HG02798 (cell line): Measurements from ENCODE around the gene CREB3L2.
A peak's percentile ranks its signal among the peaks of the same experiment; 100 is the strongest.
"Not testable (repeated sequence)": the region's sequence is repeated elsewhere in the genome, so short reads cannot be mapped to it uniquely, and the experiment has no call there.

Source experiments
- ATAC-seq: cut with Tn5 transposase; IDR thresholded peaks from one replicate; pipeline ENCODE4 v1.9.1; 2021; ENCODE audit warnings: mild to moderate bottlenecking; ENCODE audit not compliant: unreplicated experiment, poor library complexity

Gene CREB3L2

DNA sequence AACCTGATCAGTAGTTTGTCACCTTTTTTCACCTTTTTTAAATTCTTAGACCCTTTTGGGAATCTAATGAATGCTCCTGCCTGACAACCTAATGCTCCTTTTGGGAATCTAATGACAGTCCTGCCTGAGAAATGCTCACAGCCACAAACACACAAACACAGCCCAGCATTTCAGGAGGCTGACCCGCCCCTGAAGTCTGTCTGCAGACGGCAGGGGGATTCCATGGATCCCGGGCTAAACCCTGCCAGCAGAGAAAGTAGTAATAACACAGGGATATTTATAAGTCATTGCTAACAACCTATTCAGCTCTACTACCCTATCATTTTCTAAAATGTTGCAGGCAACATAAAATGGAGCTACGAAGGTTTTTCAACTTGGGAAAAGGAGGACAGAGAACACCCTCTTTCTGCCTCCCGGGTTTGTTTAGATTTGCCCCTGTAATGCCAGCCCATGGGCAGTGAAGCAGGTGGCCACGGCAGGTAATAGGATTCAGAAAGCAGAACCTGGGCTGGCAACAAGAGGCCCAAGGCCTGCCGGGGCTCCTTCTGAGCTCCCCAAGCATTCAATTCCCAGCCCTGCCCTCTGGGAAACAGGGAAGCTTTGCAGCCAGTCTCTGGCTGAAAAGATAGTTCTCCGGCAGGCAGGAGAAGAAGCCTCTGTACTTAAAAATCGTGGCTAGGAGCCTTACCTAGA is 65.2 kb downstream of the CREB3L2 start:
- ATAC-seq = no peak

- no peak for ATAC-seq
These were observed 65.9 kb downstream of the CREB3L2 start for GRCh38 chr7:137935884-137936508.

GRCh38 chr7:137934941-137935883 is 66.7 kb downstream of the CREB3L2 start:
- peak; percentile 87 for ATAC-seq

DNA sequence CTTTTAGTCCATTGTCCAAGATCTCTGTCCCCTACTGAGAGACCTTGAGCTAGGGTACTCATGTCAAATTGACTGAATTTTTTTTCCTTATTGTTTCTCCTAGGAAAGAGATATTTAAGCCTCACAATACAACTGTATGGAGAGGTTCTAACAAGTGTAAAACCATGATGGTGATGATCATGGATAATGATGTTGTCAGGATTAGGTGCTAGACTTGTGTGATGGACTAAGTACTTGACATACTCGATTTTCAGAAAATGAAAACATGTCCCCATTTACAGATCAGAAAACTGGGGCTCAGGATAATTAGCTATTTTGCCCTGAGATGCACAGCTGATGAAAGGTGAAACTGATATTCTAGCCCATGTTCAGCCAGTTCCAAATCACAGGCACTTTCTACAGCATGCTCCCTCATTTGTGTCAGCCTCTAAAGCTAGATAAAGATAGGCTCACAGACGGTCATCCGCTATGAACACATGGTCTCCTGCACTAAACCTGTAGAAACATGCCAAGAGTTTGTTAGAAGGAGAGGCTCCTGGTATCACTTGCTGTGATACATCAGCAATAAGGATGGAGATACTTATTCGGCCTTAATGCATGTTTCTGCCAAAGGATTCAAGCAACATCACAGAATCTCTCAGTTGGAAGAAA is 67.6 kb downstream of the CREB3L2 start:
- no peak for ATAC-seq

- ATAC-seq = no peak
These were observed 68.4 kb downstream of the CREB3L2 start for GRCh38 chr7:137933270-137934017.

- ATAC-seq = no peak
These were observed 69.0 kb downstream of the CREB3L2 start for GRCh38 chr7:137932881-137933269.

DNA sequence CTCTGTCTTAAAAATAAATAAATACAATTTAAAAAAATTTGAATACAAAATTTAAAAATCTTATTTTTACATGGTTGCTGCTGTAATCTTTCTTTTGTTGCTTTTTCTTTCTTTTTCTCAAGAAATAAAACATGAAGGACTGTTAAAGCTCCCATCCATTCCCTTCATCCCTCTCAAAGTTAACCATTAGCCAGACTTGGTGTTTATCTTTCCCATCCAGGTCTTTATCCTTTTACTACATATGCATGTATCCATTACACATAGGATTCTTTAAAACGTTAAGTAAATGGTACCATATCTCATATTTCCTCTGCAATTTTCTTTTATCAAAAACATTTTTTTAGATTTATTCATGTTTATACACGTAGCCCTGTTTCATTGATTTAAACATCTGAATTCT is 70.1 kb downstream of the CREB3L2 start:
- ATAC-seq = no peak

- no peak for ATAC-seq
These were observed 71.3 kb downstream of the CREB3L2 start for GRCh38 chr7:137930581-137930980.

- no peak for ATAC-seq
These were observed 73.3 kb downstream of the CREB3L2 start for GRCh38 chr7:137928626-137929025.

DNA sequence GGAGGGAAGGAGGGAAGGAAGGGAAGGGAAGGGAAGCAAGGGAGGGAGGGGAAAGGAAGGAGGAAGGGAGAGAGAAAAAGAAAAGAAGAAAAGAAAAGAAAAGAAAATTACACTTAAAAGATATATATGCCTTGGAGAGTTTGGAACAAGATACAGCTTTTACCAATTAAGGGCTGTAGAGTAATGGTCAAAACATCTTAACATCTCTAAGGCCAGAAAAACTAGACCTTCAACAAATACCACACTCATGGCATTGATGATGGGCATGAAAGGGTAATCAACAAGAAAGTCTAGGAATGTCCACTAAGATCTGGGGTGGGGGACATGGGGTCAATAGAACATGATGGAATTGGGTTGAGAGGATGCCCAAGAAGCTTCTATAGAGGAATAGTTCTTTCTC is 74.5 kb downstream of the CREB3L2 start:
- no peak for ATAC-seq

GRCh38 chr7:137926206-137926605 is 75.7 kb downstream of the CREB3L2 start:
- not testable (repeated sequence) for ATAC-seq

- ATAC-seq = no peak
These were observed 76.1 kb downstream of the CREB3L2 start for GRCh38 chr7:137925754-137926153.

GRCh38 chr7:137925091-137925490 is 76.8 kb downstream of the CREB3L2 start:
- ATAC-seq = no peak

- no peak for ATAC-seq
These were observed 78.5 kb downstream of the CREB3L2 start for GRCh38 chr7:137923380-137923779.

- no peak for ATAC-seq
These were observed 81.1 kb downstream of the CREB3L2 start for GRCh38 chr7:137920637-137921399.

GRCh38 chr7:137919987-137920386 is 81.9 kb downstream of the CREB3L2 start:
- ATAC-seq = no peak

DNA sequence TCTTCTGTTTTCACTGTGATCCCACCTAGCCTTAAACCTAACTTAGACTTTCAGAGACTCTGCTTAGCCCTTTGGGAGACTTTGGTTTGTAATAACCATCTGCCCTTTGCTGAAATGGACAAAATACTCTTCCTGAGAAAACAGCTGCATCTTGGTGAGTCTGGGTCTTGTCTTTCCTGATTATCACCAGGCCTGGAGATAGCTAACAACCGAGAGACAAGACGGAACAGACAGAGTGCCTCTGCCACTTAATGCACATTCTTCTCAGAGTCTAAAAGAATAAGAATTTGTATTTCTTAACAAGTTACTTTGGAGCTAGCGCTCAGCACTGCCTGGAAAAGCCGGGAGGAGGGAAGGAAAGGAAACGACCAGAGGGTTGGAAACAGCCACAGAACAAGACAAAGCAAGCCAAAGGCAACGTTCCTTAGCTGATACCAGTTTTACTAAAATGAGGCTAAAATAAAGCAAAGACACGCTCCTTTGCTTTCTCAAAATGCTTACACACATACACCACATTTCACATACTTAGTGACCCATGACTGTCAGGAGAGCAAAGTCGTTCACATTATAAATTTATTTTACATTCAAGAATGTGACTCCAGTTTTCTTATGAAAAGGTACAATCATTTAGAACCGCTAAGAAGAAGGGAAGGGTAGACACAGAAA is 84.8 kb downstream of the CREB3L2 start:
- ATAC-seq = no peak

- no peak for ATAC-seq
These were observed 85.3 kb downstream of the CREB3L2 start for GRCh38 chr7:137916564-137916963.

- ATAC-seq = no peak
These were observed 86.6 kb downstream of the CREB3L2 start for GRCh38 chr7:137915266-137915665.
